ENCODE data around the gene TAAR2. TPM values are rescaled to one million over a fixed set of nuclear protein-coding genes. Genes with fewer than 3 reads are reported as not detected.

The TAAR2 gene
- total and polyA plus RNA-seq, 2 of the 8 experiments (the other 6 are each of a cell fraction or from before 2014, with no cell fraction given) = not detected

DNA sequence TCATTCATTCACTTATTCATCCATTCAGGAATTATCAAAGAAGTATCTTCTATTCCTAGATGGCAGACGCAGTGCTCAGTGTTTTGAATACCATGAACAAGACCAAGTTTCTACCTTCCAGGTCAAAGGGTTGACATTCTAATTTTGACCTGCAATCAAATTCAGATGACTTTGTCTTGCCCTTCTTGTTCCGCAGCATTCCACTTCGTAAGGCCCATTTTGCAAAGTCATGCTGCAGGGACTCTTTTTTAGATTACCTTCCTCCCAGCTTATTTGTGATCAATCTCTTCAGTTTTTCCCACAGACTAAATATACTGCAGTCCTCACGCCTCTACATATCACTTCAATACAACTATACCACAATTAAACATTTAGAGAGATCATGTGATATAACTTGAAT lies 42.0 kb upstream of the TAAR2 start (continued):
- TF ChIP-seq CHD7 (IDR thresholded peaks at IDR 0.05; ENCODE audit: insufficient replicate concordance, low read length) = no peak
- peak in 1 of 2 experiments; percentile 54; a peak in 1 of 3 replicates for TF ChIP-seq EP300 (IDR thresholded peaks at IDR 0.05; ENCODE audit: borderline replicate concordance in 1 of 2, low read depth in 2 of 2, low read length in 2 of 2)
- no peak for TF ChIP-seq CTBP2 (IDR thresholded peaks at IDR 0.05; ENCODE audit: borderline replicate concordance, insufficient read depth, insufficient read length, low read length)
- TF ChIP-seq BRCA1 (IDR thresholded peaks at IDR 0.05; ENCODE audit: low read depth, low read length) = no peak
- no peak for TF ChIP-seq JUND (IDR thresholded peaks at IDR 0.05; ENCODE audit: low read length)
- no peak for TF ChIP-seq SIN3A (conservative IDR thresholded peaks at IDR 0.05 in 1 of 2, IDR thresholded peaks at IDR 0.05 in 1 of 2; ENCODE audit: low read depth in 1 of 2, low read length in 2 of 2)
